ENCODE measurements around the gene GNAZ. TPM values are rescaled to one million over a fixed set of nuclear protein-coding genes. Genes with fewer than 3 reads are reported as not detected.

The GNAZ gene
- total and polyA plus RNA-seq, 12 donors: 3.0 to 70.8 (median 9.4) TPM

- 89 to 100% (median 92%) methylated on average over 3 to 7 of the region's 7 CpGs for WGBS, 4 donors
- Histone ChIP-seq H3K4me3 (no peak overlapping the region), H3K36me3 (replicated peaks in 1 of 2) (no peaks in the 10 kb centered on the region), H3K27me3 (no peaks in the 10 kb centered on the region), H3K9me3 (replicated peaks in 1 of 3) (no peaks in the 10 kb centered on the region), H3K4me1 (replicated peaks in 1 of 2) (peaks cover 10 to 11% of the 10 kb centered on the region in 2 donors), H3K27ac (no peak overlapping the region)
- TF ChIP-seq CTCF (IDR thresholded peaks at IDR 0.05) (no peak), POLR2A (IDR thresholded peaks at IDR 0.05) (no peak)
- intact Hi-C loops (cut with DNase I): loop anchor here in 1 of 2 donors (2.0 kb wide), 1 partner anchor 166 kb away; no protein-coding TSS in a partner anchor
- DNase-seq: no peak
These were observed 56.9 kb downstream of the GNAZ start for GRCh38 chr22:23127055-23127756.

- peaks cover 10 to 11% of the 10 kb centered on the region in 2 donors for H3K4me1 ChIP-seq (replicated peaks in 1 of 2)
- no peaks in the 10 kb centered on the region for H3K27me3 ChIP-seq
- WGBS, 4 donors: 51 to 86% (median 62%) methylated on average over 3 to 9 of the region's 9 CpGs
- no peaks in the 10 kb centered on the region for H3K36me3 ChIP-seq (replicated peaks in 1 of 2)
- DNase-seq: no peak
- no peaks in the 10 kb centered on the region for H3K9me3 ChIP-seq (replicated peaks in 1 of 3)
- intact Hi-C loops (cut with DNase I): loop anchor here in 1 of 2 donors (2.0 kb wide), 1 partner anchor 167 kb away; no protein-coding TSS in a partner anchor
- no peak overlapping the region for H3K27ac ChIP-seq
- H3K4me3 ChIP-seq: no peak overlapping the region
- TF ChIP-seq CTCF (IDR thresholded peaks at IDR 0.05) (no peak), POLR2A (IDR thresholded peaks at IDR 0.05) (no peak)
These were observed 57.5 kb downstream of the GNAZ start for GRCh38 chr22:23127788-23128187.

- intact Hi-C loops (cut with DNase I): no loop called here
- H3K27ac ChIP-seq: no peak overlapping the region
- TF ChIP-seq POLR2A (IDR thresholded peaks at IDR 0.05) (no peak), CTCF (IDR thresholded peaks at IDR 0.05) (peak; percentile 59 to 92 (median 84))
- no peaks in the 10 kb centered on the region for H3K27me3 ChIP-seq
- H3K4me3 ChIP-seq: no peak overlapping the region
- peak; percentile 80 to 91 (median 85) for DNase-seq
- peaks cover 10 to 11% of the 10 kb centered on the region in 2 donors for H3K4me1 ChIP-seq (replicated peaks in 1 of 2)
- H3K9me3 ChIP-seq (replicated peaks in 1 of 3): no peaks in the 10 kb centered on the region
- H3K36me3 ChIP-seq (replicated peaks in 1 of 2): no peaks in the 10 kb centered on the region
- WGBS, 4 donors: 28 to 40% (median 32%) methylated on average over 10 to 14 of the region's 14 CpGs
These were observed 58.2 kb downstream of the GNAZ start for GRCh38 chr22:23128269-23129108.

- Histone ChIP-seq H3K36me3 (replicated peaks in 1 of 2) (no peaks in the 10 kb centered on the region), H3K27me3 (no peaks in the 10 kb centered on the region), H3K27ac (no peak overlapping the region), H3K9me3 (replicated peaks in 1 of 3) (no peaks in the 10 kb centered on the region), H3K4me1 (replicated peaks in 1 of 2) (peaks cover 10 to 11% of the 10 kb centered on the region in 2 donors), H3K4me3 (no peak overlapping the region)
- WGBS, 4 donors: 72 to 87% (median 78%) methylated on average over 10 of the region's 10 CpGs
- intact Hi-C loops (cut with DNase I): no loop called here
- DNase-seq: no peak
- no peak for TF ChIP-seq POLR2A (IDR thresholded peaks at IDR 0.05)
- TF ChIP-seq CTCF (IDR thresholded peaks at IDR 0.05): no peak
These were observed 58.8 kb downstream of the GNAZ start for GRCh38 chr22:23129149-23129548.
